ENCODE data around the gene BICRA. TPM values are rescaled to one million over a fixed set of nuclear protein-coding genes. Genes with fewer than 3 reads are reported as not detected.

BICRA gene
- total RNA-seq, 1 experiment from 2014 or later = 29.3 TPM

- peaks cover 0 to 12% of the 10 kb centered on the region in 2 experiments; a peak in 2 of 4 replicates for H3K4me1 Mint-ChIP-seq
- no peak overlapping the region for H2BK120ac ChIP-seq (ENCODE audit: low read depth, low read length, poor library complexity, severe bottlenecking)
- H2BK12ac ChIP-seq (ENCODE audit: insufficient read length, low read depth, low read length) = no peak overlapping the region
- no peak for TF ChIP-seq CTCF (conservative IDR thresholded peaks at IDR 0.05)
- H3K4me1 ChIP-seq (ENCODE audit: insufficient read depth, low read length) = no peaks in the 10 kb centered on the region
- H3K9me3 ChIP-seq (ENCODE audit: control insufficient read depth, low read depth, low read length) = no peaks in the 10 kb centered on the region
- H3K79me1 ChIP-seq (ENCODE audit: insufficient read depth, low read depth, low read length, poor library complexity, severe bottlenecking) = no peaks in the 10 kb centered on the region
- no peak overlapping the region for H3K4me2 ChIP-seq (ENCODE audit: insufficient read depth, insufficient read length, low read length)
- no peak overlapping the region for H3T11ph ChIP-seq (ENCODE audit: low read length)
- H4K20me1 ChIP-seq (ENCODE audit: control insufficient read depth, insufficient read depth, insufficient read length) = no peaks in the 10 kb centered on the region
- H4K8ac ChIP-seq (replicated peaks; ENCODE audit: insufficient read length, low read depth, low read length) = no peak overlapping the region
- no peaks in the 10 kb centered on the region for H3K9me3 Mint-ChIP-seq
- no peak overlapping the region for H3K9ac ChIP-seq (ENCODE audit: extremely low read depth, insufficient read length, low read length)
- no CpG with 5 or more reads among the region's 22 CpGs for WGBS (ENCODE audit: extremely low coverage, insufficient read length, low lambda C conversion rate)
- no peak overlapping the region for H3K14ac ChIP-seq (ENCODE audit: insufficient read depth, low read length)
- H4K5ac ChIP-seq (ENCODE audit: insufficient read length, low read depth, low read length) = no peak overlapping the region
- H2AFZ ChIP-seq (ENCODE audit: low read length) = no peak overlapping the region
- no peaks in the 10 kb centered on the region for H3K27me3 ChIP-seq (ENCODE audit: insufficient read depth, low read length)
- no peak overlapping the region for H3K56ac ChIP-seq (ENCODE audit: insufficient read length, low read depth, low read length)
- H3K36me3 Mint-ChIP-seq (ENCODE audit: insufficient read depth in 1 of 3, low read depth in 3 of 3) = no peaks in the 10 kb centered on the region
- no peak for DNase-seq
- no peak overlapping the region for H3K27ac Mint-ChIP-seq
- no peak overlapping the region for H4K91ac ChIP-seq (ENCODE audit: insufficient read length, low read depth, low read length)
- H3K23ac ChIP-seq (ENCODE audit: insufficient read length, low read depth, low read length) = no peak overlapping the region
- H3K4ac ChIP-seq (ENCODE audit: low read depth, low read length) = no peak overlapping the region
- H3K27ac ChIP-seq (ENCODE audit: insufficient read length, low read depth, low read length) = no peak overlapping the region
- no peak overlapping the region for H2AK5ac ChIP-seq (ENCODE audit: insufficient read length, low read length)
- H2BK20ac ChIP-seq (ENCODE audit: low read depth, low read length, poor library complexity, severe bottlenecking) = no peak overlapping the region
- no peak overlapping the region for H2BK5ac ChIP-seq (ENCODE audit: insufficient read length, low read length)
- H3K4me3 Mint-ChIP-seq = no peak overlapping the region
- H3K27me3 Mint-ChIP-seq (ENCODE audit: low read depth) = peaks cover 2% of the 10 kb centered on the region
- no peak overlapping the region for H3K18ac ChIP-seq (ENCODE audit: insufficient read length, low read depth, low read length)
- no peaks in the 10 kb centered on the region for H3K79me2 ChIP-seq (ENCODE audit: insufficient read depth, low read length)
- H3K23me2 ChIP-seq (ENCODE audit: insufficient read length, low read depth, low read length, poor library complexity, severe bottlenecking) = no peaks in the 10 kb centered on the region
- H2BK15ac ChIP-seq (ENCODE audit: low read depth, low read length) = no peak overlapping the region
Measured at GRCh38 chr19:47572635-47573034, 36.3 kb upstream of the BICRA start.

Measured in H9 (cell line).